GM19324 (cell line): Measurements from ENCODE around the gene IL3.

Experiments used
- ATAC-seq: cut with Tn5 transposase; IDR thresholded peaks from one replicate; pipeline ENCODE4 v1.9.1; 2021; ENCODE audit warnings: mild to moderate bottlenecking, moderate library complexity; ENCODE audit not compliant: unreplicated experiment, low FRiP score

The IL3 gene

GRCh38 chr5:132072070-132072469 lies 11.6 kb downstream of the IL3 start:
- ATAC-seq, result no peak

GRCh38 chr5:132072528-132072927 lies 12.1 kb downstream of the IL3 start:
- ATAC-seq, result no peak

GRCh38 chr5:132073231-132074013 lies 13.0 kb downstream of the IL3 start, which contains the start of gene CSF2:
CSF2 (plus strand) TSS chr5:132073789; CDS start chr5:132073824, 35 bp downstream.
- no peak for ATAC-seq

- ATAC-seq, result no peak
These were observed 13.8 kb downstream of the IL3 start for GRCh38 chr5:132074091-132074771.

GRCh38 chr5:132074772-132075718 lies 14.6 kb downstream of the IL3 start:
- ATAC-seq, result no peak

- no peak for ATAC-seq
These were observed 15.2 kb downstream of the IL3 start for GRCh38 chr5:132075719-132076077.

- ATAC-seq, result no peak
These were observed 15.9 kb downstream of the IL3 start for GRCh38 chr5:132076202-132076830.

- ATAC-seq, result no peak
These were observed 16.5 kb downstream of the IL3 start for GRCh38 chr5:132076983-132077382.

GRCh38 chr5:132079081-132079480 lies 18.6 kb downstream of the IL3 start:
- ATAC-seq, result no peak

- no peak for ATAC-seq
These were observed 19.2 kb downstream of the IL3 start for GRCh38 chr5:132079619-132080018.

- no peak for ATAC-seq
These were observed 20.1 kb downstream of the IL3 start for GRCh38 chr5:132080595-132080994.

- ATAC-seq, result no peak
These were observed 21.0 kb downstream of the IL3 start for GRCh38 chr5:132081458-132081857.

- no peak for ATAC-seq
These were observed 22.0 kb downstream of the IL3 start for GRCh38 chr5:132082329-132083023.

- ATAC-seq, result no peak
These were observed 22.7 kb downstream of the IL3 start for GRCh38 chr5:132083071-132083678.

- no peak for ATAC-seq
These were observed 25.2 kb downstream of the IL3 start for GRCh38 chr5:132085686-132086085.

GRCh38 chr5:132086277-132086794 lies 25.9 kb downstream of the IL3 start:
- no peak for ATAC-seq

- ATAC-seq, result no peak
These were observed 26.7 kb downstream of the IL3 start for GRCh38 chr5:132087176-132087575.

- ATAC-seq, result no peak
These were observed 27.2 kb downstream of the IL3 start for GRCh38 chr5:132087661-132088060.

- no peak for ATAC-seq
These were observed 28.9 kb downstream of the IL3 start for GRCh38 chr5:132089363-132089762.
